Stomach (tissue), 9 donors: Measurements from ENCODE around the gene PLD4. TPM values are rescaled to one million over a fixed set of nuclear protein-coding genes. Genes with fewer than 3 reads are reported as not detected.
A peak's percentile ranks its signal among the peaks of the same experiment; 100 is the strongest.
"Not testable (repeated sequence)": the region's sequence is repeated elsewhere in the genome, so short reads cannot be mapped to it uniquely, and the experiment has no call there.

Source experiments
- DNase-seq, 2 donors: peaks; one replicate each; pipeline versions ENCODE4 v3.0.0 to v3.0.0-alpha.2; 2013 to 2019
- H3K27ac ChIP-seq, 5 donors: fragments of 200-600 bp in 4 of 5; sonication (generic) in 4 of 5; one replicate each; pipeline ENCODE4 v1.5.1; 2013 to 2019; ENCODE audit warnings: mild to moderate bottlenecking in 1 of 5, moderate library complexity in 1 of 5
- H3K27me3 ChIP-seq, 3 donors: fragments of 200-600 bp; sonication (generic); one replicate each; pipeline ENCODE4 v1.5.1; 2017 to 2019; ENCODE audit warnings: mixed run types in 1 of 3
- H3K36me3 ChIP-seq, 4 donors: fragments of 200-600 bp; sonication (generic); 1 replicate in 3 of 4; 2 replicates in 1 of 4; pipeline ENCODE4 v1.5.1; 2016 to 2019
- H3K4me1 ChIP-seq, 4 donors: fragments of 200-600 bp; sonication (generic); one replicate each; pipeline ENCODE4 v1.5.1; 2016 to 2019
- H3K4me3 ChIP-seq, 4 donors: fragments of 200-600 bp; sonication (generic) in 3 of 4; one replicate each; pipeline ENCODE4 v1.5.1; 2016 to 2019; ENCODE audit warnings: mild to moderate bottlenecking in 1 of 4
- H3K9me3 ChIP-seq, 4 donors: fragments of 200-600 bp; sonication (generic); one replicate each; pipeline ENCODE4 v1.5.1; 2016 to 2019
- CTCF ChIP-seq, 7 experiments: fragments of 450-650 bp in 4 of 7; fragments of 200-600 bp in 3 of 7; sonication (generic) in 3 of 7; IDR thresholded peaks; one replicate each; pipeline ENCODE4 v1.5.1; 2016 to 2019; ENCODE audit warnings: antibody characterized with exemption in 7 of 7, control low read depth in 2 of 7, mild to moderate bottlenecking in 1 of 7
- EP300 ChIP-seq: sonication (generic); formaldehyde crosslinking; IDR thresholded peaks from one replicate; pipeline ENCODE4 v1.6.1; 2017; ENCODE audit warnings: antibody characterized with exemption
- POLR2A ChIP-seq, 4 donors: fragments of 450-650 bp; IDR thresholded peaks; one replicate each; pipeline ENCODE4 v1.6.1; 2016; ENCODE audit warnings: antibody characterized with exemption in 4 of 4, control low read depth in 2 of 4, mild to moderate bottlenecking in 1 of 4, moderate library complexity in 1 of 4
- POLR2AphosphoS5 ChIP-seq, 3 donors: sonication (generic); formaldehyde crosslinking; IDR thresholded peaks; one replicate each; pipeline ENCODE4 v1.6.1; 2016; ENCODE audit warnings: antibody characterized with exemption in 3 of 3
- WGBS, 5 donors: extraction: QIAGEN DNeasy Blood & Tissue Kit in 3 of 5; methylation state at CpG; one replicate each; pipeline versions ENCODE4 v1.1.5 to v1.1.7; 2013 to 2018; 5-methylcytosine and 5-hydroxymethylcytosine counted together
- intact Hi-C: fragments of 100-400 bp; cut with DNase I; formaldehyde crosslinking; loops from one replicate; pipeline ENCODE4 v1.15.1; 2023; ENCODE audit warnings: low total_unique reads
- polyA plus RNA-seq, 3 donors: library from polyadenylated mRNA; stranded (reverse); fragments of 200-250 nt; gene quantifications; one replicate each; pipeline ENCODE4 v1.2.3, GENCODE V29; 2013
- total RNA-seq, 5 donors: library from RNA; depleted of rRNA; stranded (reverse); fragments of >200 nt; gene quantifications; one replicate each; pipeline versions ENCODE4 v1.1.0 to v1.2.3, GENCODE V29; 2014 to 2016
- donor health status: healthy with polysubstance abuse.
- donor health status: Bipolar disorder and iron deficiency.
- donor health status: healthy.

PLD4 gene
- total and polyA plus RNA-seq, 8 donors: 0.14 to 2.6 (median 1.2) TPM; not detected in 4

DNA sequence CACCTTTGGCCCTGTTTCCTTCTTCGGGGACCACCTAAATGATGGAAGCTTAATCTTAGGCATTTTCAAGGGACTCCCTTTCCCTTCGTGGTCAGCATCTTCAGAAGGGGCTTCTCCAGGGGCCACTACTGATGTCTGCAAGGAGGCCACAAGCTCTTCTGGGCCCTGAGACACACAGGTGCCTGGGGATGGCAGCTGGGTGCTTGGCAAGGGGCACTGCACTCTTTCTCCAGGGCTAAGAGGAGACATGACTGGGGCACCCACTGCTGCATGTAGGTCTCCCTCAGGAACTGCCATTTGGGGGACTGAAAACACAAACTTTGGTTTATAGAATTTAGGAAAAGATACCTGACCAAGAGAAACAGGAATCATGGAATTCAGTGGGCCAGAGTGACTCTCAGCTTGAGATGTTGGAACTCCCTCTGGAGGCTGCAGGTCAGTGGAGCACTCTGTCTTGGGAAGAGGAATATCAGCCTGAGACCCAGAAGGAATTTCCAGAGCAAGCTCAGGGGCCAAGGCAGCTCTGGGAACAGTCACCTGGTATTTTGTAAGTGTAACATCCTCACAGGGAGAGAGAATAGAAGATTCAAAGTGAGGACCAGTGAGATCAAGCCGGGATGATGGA is 16.0 kb downstream of the PLD4 start:
- Histone ChIP-seq H3K36me3 (peaks cover 0 to 39% (median 20%) of the 10 kb centered on the region in 4 donors), H3K4me3 (no peak overlapping the region), H3K4me1 (no peaks in the 10 kb centered on the region), H3K27me3 (no peaks in the 10 kb centered on the region), H3K9me3 (no peaks in the 10 kb centered on the region), H3K27ac (no peak overlapping the region)
- WGBS, 5 donors: 74 to 81% (median 76%) methylated on average over 3 of the region's 3 CpGs
- TF ChIP-seq POLR2AphosphoS5 (IDR thresholded peaks at IDR 0.05) (no peak), EP300 (no peak), POLR2A (IDR thresholded peaks at IDR 0.05) (no peak), CTCF (IDR thresholded peaks at IDR 0.05) (no peak)
- intact Hi-C loops: no loop called here
- peak in 1 of 2 donors; percentile 40 for DNase-seq

- Histone ChIP-seq H3K9me3 (no peaks in the 10 kb centered on the region), H3K27ac (no peak overlapping the region), H3K4me3 (no peak overlapping the region), H3K36me3 (peaks cover 0 to 39% (median 20%) of the 10 kb centered on the region in 4 donors), H3K27me3 (no peaks in the 10 kb centered on the region), H3K4me1 (no peaks in the 10 kb centered on the region)
- no peak for TF ChIP-seq CTCF (IDR thresholded peaks at IDR 0.05)
- no peak for TF ChIP-seq POLR2A (IDR thresholded peaks at IDR 0.05)
- TF ChIP-seq POLR2AphosphoS5 (IDR thresholded peaks at IDR 0.05): no peak
- no peak for TF ChIP-seq EP300
- intact Hi-C loops: no loop called here
- WGBS, 5 donors: 88 to 97% (median 92%) methylated on average over 22 to 26 of the region's 26 CpGs
- no peak for DNase-seq
Observed at GRCh38 chr14:104941508-104942365, 17.1 kb downstream of the PLD4 start.

DNA sequence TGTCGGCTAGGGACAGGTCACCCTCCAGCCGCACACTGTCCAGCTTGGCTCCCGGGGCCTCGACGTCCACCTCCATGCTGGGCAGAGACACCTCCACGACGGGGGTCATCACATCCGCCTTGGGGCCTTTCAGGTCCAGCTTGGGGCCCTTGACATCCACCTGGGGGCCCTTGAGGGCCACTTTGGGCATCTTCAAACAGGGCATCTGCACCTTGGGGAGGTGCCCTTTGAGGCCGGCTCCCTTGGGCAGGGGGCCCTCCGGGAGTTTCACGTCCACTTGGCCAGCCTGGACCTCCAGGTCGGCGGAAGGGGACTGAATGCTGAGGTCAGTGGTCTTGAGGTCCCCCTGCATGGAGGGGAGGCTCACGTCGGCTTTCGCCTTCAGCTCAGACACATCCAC is 17.9 kb downstream of the PLD4 start:
- H3K36me3 ChIP-seq: peaks cover 0 to 39% (median 20%) of the 10 kb centered on the region in 4 donors
- TF ChIP-seq EP300: no peak
- no peak for TF ChIP-seq CTCF (IDR thresholded peaks at IDR 0.05)
- no peak for TF ChIP-seq POLR2AphosphoS5 (IDR thresholded peaks at IDR 0.05)
- TF ChIP-seq POLR2A (IDR thresholded peaks at IDR 0.05): no peak
- H3K27ac ChIP-seq: no peak overlapping the region
- DNase-seq: no peak
- H3K4me3 ChIP-seq: no peak overlapping the region
- intact Hi-C loops: no loop called here
- H3K27me3 ChIP-seq: no peaks in the 10 kb centered on the region
- WGBS, 5 donors: 85 to 96% (median 94%) methylated on average over 14 to 16 of the region's 16 CpGs
- no peaks in the 10 kb centered on the region for H3K9me3 ChIP-seq
- no peaks in the 10 kb centered on the region for H3K4me1 ChIP-seq

DNA sequence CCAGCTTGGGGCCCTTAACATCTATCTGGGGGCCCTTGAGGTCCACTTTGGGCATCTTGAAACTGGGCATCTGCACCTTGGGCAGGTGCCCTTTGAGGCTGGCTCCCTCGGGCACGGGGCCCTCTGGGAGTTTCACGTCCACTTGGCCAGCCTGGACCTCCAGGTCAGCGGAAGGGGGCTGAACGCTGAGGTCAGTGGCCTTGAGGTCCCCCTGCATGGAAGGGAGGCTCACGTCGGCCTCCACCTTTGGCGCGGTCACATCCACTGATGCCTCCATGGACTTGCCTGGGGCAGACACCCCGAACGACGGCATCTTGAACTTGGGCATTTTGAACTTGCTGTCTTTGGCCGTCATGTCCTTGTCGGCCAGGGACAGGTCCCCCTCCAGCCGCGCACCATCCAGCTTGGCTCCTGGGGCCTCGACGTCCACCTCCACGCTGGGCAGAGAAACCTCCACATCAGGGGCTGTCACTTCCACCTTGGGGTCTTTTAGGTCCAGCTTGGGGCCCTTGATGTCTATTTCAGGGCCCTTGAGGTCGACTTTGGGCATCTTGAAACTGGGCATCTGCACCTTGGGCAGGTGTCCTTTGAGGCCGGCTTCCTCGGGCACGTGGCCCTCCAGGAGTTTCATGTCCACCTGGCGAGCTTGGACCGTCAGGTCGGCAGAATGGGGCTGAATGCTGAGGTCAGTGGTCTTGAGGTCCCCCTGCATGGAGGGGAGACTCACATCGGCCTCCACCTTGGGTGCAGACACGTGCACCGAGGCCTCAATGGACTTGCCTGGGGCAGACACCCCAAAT is 18.7 kb downstream of the PLD4 start:
- intact Hi-C loops, DNase-seq, H3K4me3 ChIP-seq, H3K9me3 ChIP-seq, H3K27ac ChIP-seq, H3K4me1 ChIP-seq, H3K27me3 ChIP-seq: not testable (repeated sequence)
- 87 to 92% (median 89%) methylated on average over 17 to 29 of the region's 29 CpGs for WGBS, 5 donors
- H3K36me3 ChIP-seq: peaks cover 0 to 39% (median 20%) of the 10 kb centered on the region in 4 donors

GRCh38 chr14:104944016-104944308 is 19.3 kb downstream of the PLD4 start:
- H3K4me1 ChIP-seq, H3K4me3 ChIP-seq, intact Hi-C loops, H3K27ac ChIP-seq, H3K9me3 ChIP-seq, DNase-seq, H3K27me3 ChIP-seq: not testable (repeated sequence)
- peaks cover 0 to 37% (median 20%) of the 10 kb centered on the region in 4 donors for H3K36me3 ChIP-seq
- WGBS, 5 donors: 66 to 94% (median 92%) methylated on average over 4 to 6 of the region's 6 CpGs

- WGBS, 5 donors: 89 to 93% (median 91%) methylated on average over 16 to 29 of the region's 29 CpGs
- H3K27me3 ChIP-seq, H3K27ac ChIP-seq, DNase-seq, H3K9me3 ChIP-seq, H3K4me3 ChIP-seq, H3K4me1 ChIP-seq, intact Hi-C loops: not testable (repeated sequence)
- H3K36me3 ChIP-seq: peaks cover 0 to 36% (median 17%) of the 10 kb centered on the region in 4 donors
Observed at GRCh38 chr14:104944436-104945205, 19.9 kb downstream of the PLD4 start.

DNA sequence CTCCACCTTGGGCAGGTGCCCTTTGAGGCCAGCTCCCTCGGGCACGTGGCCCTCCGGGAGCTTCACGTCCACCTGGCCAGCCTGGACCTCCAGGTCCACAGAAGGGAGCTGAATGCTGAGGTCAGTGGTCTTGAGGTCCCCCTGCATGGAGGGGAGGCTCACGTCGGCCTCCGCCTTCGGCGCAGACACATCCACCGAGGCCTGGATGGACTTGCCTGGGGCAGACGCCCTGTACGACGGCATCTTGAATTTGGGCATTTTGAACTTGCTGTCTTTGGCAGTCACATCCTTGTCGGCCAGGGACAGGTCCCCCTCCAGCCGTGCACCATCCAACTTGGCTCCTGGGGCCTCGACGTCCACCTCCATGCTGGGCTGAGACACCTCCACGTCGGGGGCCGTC is 20.6 kb downstream of the PLD4 start:
- intact Hi-C loops, H3K9me3 ChIP-seq, H3K27me3 ChIP-seq, H3K4me3 ChIP-seq, DNase-seq, H3K27ac ChIP-seq, H3K4me1 ChIP-seq: not testable (repeated sequence)
- H3K36me3 ChIP-seq: peaks cover 0 to 36% (median 13%) of the 10 kb centered on the region in 4 donors
- 86 to 94% (median 89%) methylated on average over 16 to 20 of the region's 20 CpGs for WGBS, 5 donors
